HepG2 (cell line): ENCODE measurements around the gene AP1M1. TPM values are rescaled to one million over a fixed set of nuclear protein-coding genes. Genes with fewer than 3 reads are reported as not detected.

Experiments used
- ATAC-seq: fragments of 200-7000 bp; cut with Tn5 transposase; 3 replicates; pipeline ENCODE4 v1.9.1; 2020; ENCODE audit warnings: mild to moderate bottlenecking, moderate library complexity
- BruUV-seq: library from RNA; stranded (reverse); fragments of 400-500 nt; replicated peaks from 2 replicates; lab custom pipeline; 2021; lab: Mats Ljungman, UMichigan
- CTCF ChIA-PET: fragments of 300-600 bp; formaldehyde crosslinking; extraction: SDS; loops from one replicate; lab custom pipeline; 2021; ENCODE audit warnings: low total read pairs, inconsistent platforms, low intra/inter-chr PET ratio; lab: Yijun Ruan, JAX
- POLR2A ChIA-PET: fragments of 350-600 bp; sonication (Branson Sonifier 250); formaldehyde crosslinking; loops from one replicate; lab custom pipeline; 2020; ENCODE audit warnings: antibody characterized with exemption, inconsistent platforms; lab: Yijun Ruan, JAX
- DNase-seq: peaks from one replicate; pipeline ENCODE4 v3.0.0-alpha.2; 2015; ENCODE audit warnings: low spot score
- FAIRE-seq: peaks from 3 replicates; lab custom pipeline; 2011; peaks lifted over from hg19 to GRCh38; lab: Jason Lieb, UNC
- H2AFZ ChIP-seq: one replicate; pipeline ENCODE4 v1.6.1; 2011; ENCODE audit warnings: low read length, inconsistent platforms
- H3K27ac ChIP-seq: fragments of 300-600 bp; 3 replicates; pipeline ENCODE4 v1.8.0; 2011; ENCODE audit warnings: mixed run types, mild to moderate bottlenecking, mixed read lengths, low read length, inconsistent platforms; ENCODE audit not compliant: insufficient read depth; ENCODE audit errors: extremely low read length
- H3K27me3 ChIP-seq, 2 experiments: fragments of 200-600 bp in 1 of 2; 2 replicates in 1 of 2; 3 replicates in 1 of 2; pipeline versions ENCODE4 v1.6.0 to v1.8.0; 2011; ENCODE audit warnings: low read length in 2 of 2, mild to moderate bottlenecking in 2 of 2, moderate library complexity in 2 of 2, inconsistent platforms in 1 of 2; ENCODE audit not compliant: insufficient read depth in 2 of 2, control insufficient read depth in 1 of 2
- H3K36me3 ChIP-seq, 2 experiments: fragments of 200-600 bp in 1 of 2; replicated peaks in 1 of 2; 2 replicates in 1 of 2; 3 replicates in 1 of 2; pipeline versions ENCODE4 v1.5.1 to v1.8.0; 2011; ENCODE audit warnings: low read length in 2 of 2, inconsistent platforms in 1 of 2; ENCODE audit not compliant: insufficient read depth in 2 of 2, control insufficient read depth in 1 of 2
- H3K4me1 ChIP-seq: 2 replicates; pipeline ENCODE4 v1.5.1; 2012; ENCODE audit warnings: low read length, inconsistent platforms; ENCODE audit not compliant: insufficient read depth
- H3K4me2 ChIP-seq: 2 replicates; pipeline ENCODE4 v1.6.0; 2011; ENCODE audit warnings: low read depth, low read length, inconsistent platforms
- H3K4me3 ChIP-seq, 3 experiments: fragments of 200-600 bp in 1 of 3; sonication (generic), shearing (Covaris generic) in 1 of 3; replicated peaks in 1 of 3; 2 replicates each; pipeline ENCODE4 v1.5.1; 2011 to 2016; ENCODE audit warnings: low read length in 3 of 3, inconsistent platforms in 2 of 3, low read depth in 2 of 3, mild to moderate bottlenecking in 2 of 3, control low read depth in 1 of 3, mixed read lengths in 1 of 3; ENCODE audit not compliant: insufficient read depth in 1 of 3
- H3K79me2 ChIP-seq: one replicate; pipeline ENCODE4 v1.6.1; 2011; ENCODE audit warnings: low read length, inconsistent platforms; ENCODE audit not compliant: insufficient read depth
- H3K9ac ChIP-seq: 2 replicates; pipeline ENCODE4 v1.6.0; 2011; ENCODE audit warnings: mild to moderate bottlenecking, low read depth, low read length, inconsistent platforms; ENCODE audit not compliant: insufficient read depth
- H3K9me3 ChIP-seq: 2 replicates; pipeline ENCODE4 v1.5.1; 2012; ENCODE audit warnings: mild to moderate bottlenecking, low read length
- H4K20me1 ChIP-seq: 2 replicates; pipeline ENCODE4 v1.6.0; 2011; ENCODE audit warnings: inconsistent platforms, mild to moderate bottlenecking, low read length, moderate library complexity; ENCODE audit not compliant: insufficient read depth
- EHMT2 ChIP-seq: fragments of 200-600 bp; sonication (generic); IDR thresholded peaks from 2 replicates; pipeline ENCODE4 v1.7.0; 2017; ENCODE audit warnings: antibody characterized with exemption, low read depth, low read length, borderline replicate concordance
- GATA4 ChIP-seq: sonication (generic); IDR thresholded peaks from 2 replicates; pipeline ENCODE4 v1.6.1; 2016; ENCODE audit warnings: antibody characterized with exemption, low read depth, borderline replicate concordance
- NFRKB ChIP-seq: fragments of 450-650 bp; IDR thresholded peaks from 2 replicates; pipeline ENCODE4 v1.6.1; 2017
- XRCC5 ChIP-seq: fragments of 200-400 bp; formaldehyde crosslinking; optimal IDR thresholded peaks from 2 replicates; pipeline ENCODE3; 2017; ENCODE audit warnings: mild to moderate bottlenecking, low read length
- ZBTB14 ChIP-seq: sonication (generic); formaldehyde crosslinking; IDR thresholded peaks from 2 replicates; pipeline ENCODE4 v1.4.0; 2020; ENCODE audit warnings: missing genetic modification reagents
- ZNF124 ChIP-seq: sonication (generic); formaldehyde crosslinking; IDR thresholded peaks from 2 replicates; pipeline ENCODE4 v1.4.0; 2020; ENCODE audit warnings: missing genetic modification reagents
- ZNF543 ChIP-seq: sonication (generic); formaldehyde crosslinking; IDR thresholded peaks from 2 replicates; pipeline ENCODE4 v1.4.0; 2020; ENCODE audit warnings: mild to moderate bottlenecking, missing genetic modification reagents
- ZNF614 ChIP-seq: IDR thresholded peaks from 2 replicates; pipeline ENCODE4 v1.6.1; 2018; ENCODE audit warnings: missing biosample characterization, missing genetic modification reagents, inconsistent platforms, borderline replicate concordance
- ZNF619 ChIP-seq: sonication (generic); formaldehyde crosslinking; IDR thresholded peaks from 2 replicates; pipeline ENCODE4 v1.4.0; 2020; ENCODE audit warnings: mild to moderate bottlenecking, missing genetic modification reagents
- ZNF768 ChIP-seq: sonication (generic); formaldehyde crosslinking; IDR thresholded peaks from 2 replicates; pipeline ENCODE4 v1.4.0; 2020; ENCODE audit warnings: missing genetic modification reagents
- ZSCAN21 ChIP-seq: sonication (generic); formaldehyde crosslinking; IDR thresholded peaks from 2 replicates; pipeline ENCODE4 v1.8.0; 2022; ENCODE audit warnings: mild to moderate bottlenecking, missing genetic modification reagents, moderate library complexity, borderline replicate concordance
- WGBS: methylation state at CpG from one replicate; pipeline ENCODE4 v1.1.6; 2017; ENCODE audit warnings: low lambda C conversion rate; 5-methylcytosine and 5-hydroxymethylcytosine counted together
- in situ Hi-C: cut with HindIII; loops from 2 replicates; pipeline ENCODE4 v1.10.0; 2017; ENCODE audit warnings: low pct_unique_long_range_greater_than_20kb; ENCODE audit not compliant: extremely low pct_ligation_motif_present
- intact Hi-C: fragments of 100-400 bp; cut with micrococcal nuclease; formaldehyde crosslinking; loops from one replicate; pipeline ENCODE4 v1.10.0; 2022; ENCODE audit not compliant: unreplicated experiment
- polyA plus RNA-seq, 8 experiments: library from polyadenylated mRNA; depleted of rRNA in 3 of 8; stranded (reverse) in 7 of 8; unstranded in 1 of 8; fragments of >200 nt; fragmentation: Illumina TruSeq in 4 of 8; extraction: Trizol in 4 of 8; gene quantifications; 2 replicates each; pipeline versions ENCODE4 v1.2.1 to v1.2.3, GENCODE V29; 2011 to 2016; ENCODE audit warnings: low read depth in 4 of 8, missing spikeins in 1 of 8, mixed read lengths in 1 of 8; ENCODE audit not compliant: insufficient read depth in 1 of 8
- total RNA-seq, 5 experiments: library from RNA; depleted of rRNA; stranded (reverse); fragments of >200 nt; fragmentation: Illumina TruSeq; extraction: Trizol; gene quantifications; 2 replicates each; pipeline ENCODE4 v1.2.3, GENCODE V29; 2016; ENCODE audit warnings: low read depth in 1 of 5

The AP1M1 gene
- total and polyA plus RNA-seq, 2 of the 13 experiments (the other 11 are each of a cell fraction or from before 2014, with no cell fraction given), result 34.4 to 46.1 TPM

GRCh38 chr19:16248380-16249023 is 50.8 kb downstream of the AP1M1 start:
- no peak for ATAC-seq
- no TSS peak for BruUV-seq
- peaks cover 0 to 2% of the 10 kb centered on the region in 2 experiments; a peak in 1 of 5 replicates for H3K27me3 ChIP-seq
- WGBS, result 29% methylated on average over 7 of the region's 7 CpGs
- POLR2A ChIA-PET, result no interaction called here
- TF ChIP-seq ZNF768 (peak; percentile 97), ZNF543 (no peak), ZSCAN21 (CRISPR knock-in tag) (no peak)
- TF ChIP-seq, all 625 proteins: peak for 1
- Histone ChIP-seq H2AFZ (no peak overlapping the region), H3K4me3 (no peak overlapping the region), H3K36me3 (no peaks in the 10 kb centered on the region), H3K9me3 (no peaks in the 10 kb centered on the region), H3K4me2 (no peak overlapping the region), H3K9ac (no peak overlapping the region), H3K27ac (no peak overlapping the region), H4K20me1 (no peaks in the 10 kb centered on the region), H3K4me1 (no peaks in the 10 kb centered on the region), H3K79me2 (no peaks in the 10 kb centered on the region)
- intact Hi-C loops (loop anchor here (10.0 kb wide), 1 partner anchor 76 kb away; the partner anchor contains the start of gene KLF2), in situ Hi-C loops (loop anchor here (5.0 kb wide), 1 partner anchor 134 kb away; no protein-coding TSS in a partner anchor)
- DNase-seq (no peak), FAIRE-seq (no peak)
- CTCF ChIA-PET, result interaction anchor here (1.4 to 2.8 kb wide), 3 partner anchors 80 to 138 kb away, joined by 9 to 28 read pairs (median 27); no protein-coding TSS in a partner anchor

DNA sequence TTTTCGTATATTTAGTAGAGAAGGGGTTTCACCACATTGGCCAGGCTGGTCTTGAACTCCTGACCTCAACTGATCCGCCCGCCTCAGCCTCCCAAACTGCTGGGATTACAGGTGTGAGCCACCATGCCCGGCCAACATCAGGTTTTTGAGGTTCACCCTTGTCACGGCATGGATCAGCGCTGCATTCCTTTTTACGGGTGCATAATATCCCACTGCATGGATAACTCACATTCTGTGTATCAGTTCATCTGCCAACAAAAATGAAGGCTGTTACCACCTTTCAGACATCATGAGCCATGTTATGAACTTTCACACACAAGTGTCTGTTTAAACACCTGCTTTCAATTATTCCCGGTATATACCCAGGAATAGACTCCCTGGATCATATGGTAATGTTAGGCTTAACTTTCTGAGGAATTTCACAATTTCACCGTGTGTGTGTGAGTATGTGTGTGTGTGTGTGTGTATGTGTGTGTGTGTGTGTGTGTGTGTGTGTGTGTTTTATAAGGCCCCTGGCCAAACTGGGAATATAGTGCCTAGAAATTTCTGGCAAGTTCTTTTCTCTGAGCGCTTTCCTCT is 52.2 kb downstream of the AP1M1 start:
- ATAC-seq (no peak), FAIRE-seq (no peak), DNase-seq (no peak)
- Histone ChIP-seq H3K4me3 (no peak overlapping the region), H3K36me3 (no peaks in the 10 kb centered on the region), H3K27me3 (peaks cover 0 to 2% of the 10 kb centered on the region in 2 experiments; a peak in 1 of 5 replicates), H3K9ac (no peak overlapping the region), H3K79me2 (no peaks in the 10 kb centered on the region), H4K20me1 (no peaks in the 10 kb centered on the region), H2AFZ (no peak overlapping the region), H3K27ac (no peak overlapping the region), H3K9me3 (no peaks in the 10 kb centered on the region), H3K4me2 (no peak overlapping the region), H3K4me1 (no peaks in the 10 kb centered on the region)
- ChIA-PET POLR2A (no interaction called here), CTCF (no interaction called here)
- WGBS, result 49% methylated on average over 9 of the region's 10 CpGs
- TF ChIP-seq NFRKB, result no peak
- no peak for TF ChIP-seq ZBTB14
- TF ChIP-seq ZNF619 (CRISPR knock-in tag), result no peak
- no peak for TF ChIP-seq ZNF124 (CRISPR knock-in tag)
- TF ChIP-seq XRCC5, result no peak
- no peak for TF ChIP-seq EHMT2
- no peak for TF ChIP-seq ZNF614 (CRISPR knock-in tag)
- TF ChIP-seq GATA4, result no peak
- BruUV-seq, result no TSS peak
- intact Hi-C loops (loop anchor here (10.0 kb wide), 1 partner anchor 75 kb away; the partner anchor contains the start of gene KLF2), in situ Hi-C loops (loop anchor here (5.0 kb wide), 1 partner anchor 132 kb away; no protein-coding TSS in a partner anchor)
